ENCODE data around the gene MYH9. TPM values are rescaled to one million over a fixed set of nuclear protein-coding genes. Genes with fewer than 3 reads are reported as not detected.
A peak's percentile ranks its signal among the peaks of the same experiment; 100 is the strongest.

MYH9 gene
- total and polyA plus RNA-seq, 2 donors (not counting 1 experiment from before 2014, with no cell fraction given), result 108 to 554 TPM

GRCh38 chr22:36332623-36333332 lies 55.0 kb downstream of the MYH9 start:
- Histone ChIP-seq H3K4me3 (ENCODE audit: control extremely low read depth in 1 of 5, extremely low read depth in 1 of 5, insufficient read depth in 1 of 5, low read depth in 2 of 5, low read length in 4 of 5) (peak overlapping the region in 2 of 5 experiments; percentile 35 to 58), H3K4me1 (ENCODE audit: control insufficient read depth in 2 of 2, insufficient read depth in 2 of 2, low read length in 2 of 2) (peaks cover 88 to 100% of the 10 kb centered on the region in 2 donors), H3K27ac (ENCODE audit: low read length in 2 of 2) (peak overlapping the region; percentile 83 to 86), H4K20me1 (ENCODE audit: control insufficient read depth, insufficient read depth, low read length, poor library complexity, severe bottlenecking) (peaks cover 100% of the 10 kb centered on the region), H2AFZ (ENCODE audit: insufficient read depth, low read depth, low read length, poor library complexity, severe bottlenecking) (no peak overlapping the region), H3K9ac (ENCODE audit: low read length) (peak overlapping the region; percentile 40), H3K27me3 (replicated peaks in 1 of 4; ENCODE audit: control extremely low read depth in 1 of 4, control insufficient read depth in 3 of 4, insufficient read depth in 4 of 4, low read length in 3 of 4) (no peaks in the 10 kb centered on the region), H3K9me3 (ENCODE audit: control extremely low read depth in 1 of 3, control insufficient read depth in 2 of 3, insufficient read depth in 1 of 3, low read length in 2 of 3) (no peaks in the 10 kb centered on the region), H3K79me2 (ENCODE audit: control insufficient read depth, insufficient read depth, low read length) (peaks cover 100% of the 10 kb centered on the region), H3K4me2 (replicated peaks; ENCODE audit: low read depth, low read length, poor library complexity, severe bottlenecking) (peak overlapping the region; percentile 73), H3K36me3 (replicated peaks in 1 of 2; ENCODE audit: control extremely low read depth in 1 of 2, control insufficient read depth in 1 of 2, extremely low read depth in 1 of 2, insufficient read depth in 2 of 2, low read length in 1 of 2) (peaks cover 4 to 82% of the 10 kb centered on the region in 2 experiments)
- ChIA-PET POLR2A (interaction anchor here (0.6 to 2.3 kb wide), 10 partner anchors 11 to 149 kb away, joined by 3 to 9 read pairs (median 4); partner anchors contain the start of genes MYH9 and TXN2), CTCF (interaction anchor here (1.1 to 5.8 kb wide), 13 partner anchors 10 to 154 kb away, joined by 3 to 58 read pairs (median 5); partner anchors contain the start of gene TXN2)
- Mint-ChIP-seq H3K27me3 (no peaks in the 10 kb centered on the region), H3K4me1 (peaks cover 99% of the 10 kb centered on the region), H3K27ac (peak overlapping the region; percentile 97), H3K4me3 (peak overlapping the region; percentile 73), H3K9me3 (ENCODE audit: insufficient read depth) (no peaks in the 10 kb centered on the region)
- WGBS (ENCODE audit: insufficient coverage), result 62% methylated on average over 8 of the region's 13 CpGs
- DNase-seq (peak; percentile 49), ATAC-seq (ENCODE audit: low read depth) (no peak)
- TF ChIP-seq, protein P1, sequence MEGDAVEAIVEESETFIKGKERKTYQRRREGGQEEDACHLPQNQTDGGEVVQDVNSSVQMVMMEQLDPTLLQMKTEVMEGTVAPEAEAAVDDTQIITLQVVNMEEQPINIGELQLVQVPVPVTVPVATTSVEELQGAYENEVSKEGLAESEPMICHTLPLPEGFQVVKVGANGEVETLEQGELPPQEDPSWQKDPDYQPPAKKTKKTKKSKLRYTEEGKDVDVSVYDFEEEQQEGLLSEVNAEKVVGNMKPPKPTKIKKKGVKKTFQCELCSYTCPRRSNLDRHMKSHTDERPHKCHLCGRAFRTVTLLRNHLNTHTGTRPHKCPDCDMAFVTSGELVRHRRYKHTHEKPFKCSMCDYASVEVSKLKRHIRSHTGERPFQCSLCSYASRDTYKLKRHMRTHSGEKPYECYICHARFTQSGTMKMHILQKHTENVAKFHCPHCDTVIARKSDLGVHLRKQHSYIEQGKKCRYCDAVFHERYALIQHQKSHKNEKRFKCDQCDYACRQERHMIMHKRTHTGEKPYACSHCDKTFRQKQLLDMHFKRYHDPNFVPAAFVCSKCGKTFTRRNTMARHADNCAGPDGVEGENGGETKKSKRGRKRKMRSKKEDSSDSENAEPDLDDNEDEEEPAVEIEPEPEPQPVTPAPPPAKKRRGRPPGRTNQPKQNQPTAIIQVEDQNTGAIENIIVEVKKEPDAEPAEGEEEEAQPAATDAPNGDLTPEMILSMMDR (IDR thresholded peaks at IDR 0.05), result no peak
- TF ChIP-seq EZH2 (IDR thresholded peaks at IDR 0.05; ENCODE audit: borderline replicate concordance, insufficient read depth, low read depth, low read length, poor library complexity, severe bottlenecking), result no peak
- intact Hi-C loops (cut with micrococcal nuclease), result loop anchor here (1.0 kb wide), 1 partner anchor 53 kb away; no protein-coding TSS in a partner anchor
